Glomerular endothelial cell (primary cell): ENCODE measurements around the gene OR12D2. TPM values are rescaled to one million over a fixed set of nuclear protein-coding genes. Genes with fewer than 3 reads are reported as not detected.
"Not testable (repeated sequence)": the region's sequence is repeated elsewhere in the genome, so short reads cannot be mapped to it uniquely, and the experiment has no call there.

Experiments
- DNase-seq: peaks from one replicate; pipeline ENCODE4 v3.0.0-alpha.2; 2011; ENCODE audit warnings: low read depth, low spot score; ENCODE audit errors: extremely low read depth
- total RNA-seq: library from RNA; depleted of rRNA; stranded (reverse); fragments of >200 nt; gene quantifications from 2 replicates; pipeline ENCODE4 v1.2.3, GENCODE V29; 2015

Gene OR12D2, protein sequence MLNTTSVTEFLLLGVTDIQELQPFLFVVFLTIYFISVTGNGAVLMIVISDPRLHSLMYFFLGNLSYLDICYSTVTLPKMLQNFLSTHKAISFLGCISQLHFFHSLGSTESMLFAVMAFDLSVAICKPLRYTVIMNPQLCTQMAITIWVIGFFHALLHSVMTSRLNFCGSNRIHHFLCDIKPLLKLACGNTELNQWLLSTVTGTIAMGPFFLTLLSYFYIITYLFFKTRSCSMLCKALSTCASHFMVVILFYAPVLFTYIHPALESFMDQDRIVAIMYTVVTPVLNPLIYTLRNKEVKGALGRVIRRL
- total RNA-seq: not detected in 2 replicates

- DNase-seq: no peak
Observed at GRCh38 chr6:29395331-29395730, at the start of gene OR12D2. TSS of gene OR12D2 (plus strand) at chr6:29395631. CDS start at chr6:29396700, 1,069 bp downstream.

- not testable (repeated sequence) for DNase-seq
Observed at GRCh38 chr6:29349348-29349747, 46.1 kb upstream of the OR12D2 start.

GRCh38 chr6:29354980-29355379, 40.5 kb upstream of the OR12D2 start:
- DNase-seq: no peak

DNA sequence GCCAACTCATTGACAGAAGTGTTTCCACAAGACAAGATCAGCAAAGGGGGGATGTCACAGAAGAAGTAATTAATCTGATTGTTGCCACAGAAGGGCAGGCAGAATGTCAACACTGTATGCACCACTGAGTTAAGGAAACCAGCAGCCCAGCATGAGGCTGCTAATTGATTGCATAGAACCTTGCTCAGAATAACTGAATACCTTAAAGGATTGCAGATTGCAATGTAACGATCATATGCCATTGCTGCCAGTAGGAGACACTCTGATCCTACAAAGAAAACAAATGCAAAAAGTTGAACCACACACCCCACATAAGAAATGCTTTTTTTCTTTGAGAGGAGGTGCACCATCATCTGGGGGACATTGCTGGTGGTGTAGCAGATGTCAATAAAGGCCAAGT, 39.8 kb upstream of the OR12D2 start:
- DNase-seq: no peak

GRCh38 chr6:29368765-29369164, 26.7 kb upstream of the OR12D2 start, which contains the start of gene OR5V1:
TSS of gene OR5V1 (minus strand) at chr6:29368865. CDS start at chr6:29356195, 12,670 bp downstream.
- DNase-seq: no peak

DNA sequence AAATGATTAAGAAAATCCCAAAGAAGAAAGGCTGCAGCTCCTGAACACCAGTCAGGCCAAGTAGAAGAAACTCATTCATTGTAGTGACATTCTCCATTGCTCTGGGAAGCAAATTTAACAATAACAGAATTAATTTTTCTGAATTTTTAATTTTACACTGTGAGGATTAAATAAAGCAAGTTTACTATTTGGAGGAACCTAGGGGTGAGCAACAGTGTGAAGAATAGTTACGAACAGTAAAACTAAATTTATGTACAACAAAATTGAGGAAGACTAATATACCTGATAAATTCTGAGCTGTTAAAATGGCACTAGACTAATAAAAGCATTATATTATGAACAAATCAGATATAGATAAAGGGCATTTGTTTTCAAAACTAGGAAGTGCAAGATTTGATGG, 20.2 kb upstream of the OR12D2 start, which contains the start of gene OR12D3:
TSS of gene OR12D3 (minus strand) at position 101 of the 400 bp plus-strand sequence. CDS start at position 97, 4 bp downstream.
- no peak for DNase-seq

DNA sequence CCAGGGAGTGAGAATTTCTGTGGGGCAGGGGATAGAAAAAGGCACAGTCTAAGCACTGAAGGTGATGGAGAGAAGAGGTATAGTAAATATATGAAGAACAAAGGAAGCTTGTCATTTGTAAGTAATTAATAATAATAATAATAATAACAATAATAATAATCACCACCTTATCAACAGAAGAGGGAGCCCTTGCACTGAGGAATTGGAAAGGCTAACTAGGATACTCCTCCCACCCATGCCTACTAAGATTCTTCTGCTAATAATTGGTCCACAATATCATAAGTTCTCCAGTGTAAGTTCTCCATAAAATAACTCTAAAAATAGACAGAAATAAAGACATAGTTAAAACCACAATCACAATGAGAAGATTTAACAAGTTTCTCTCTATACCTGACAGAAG, 19.4 kb upstream of the OR12D2 start:
- no peak for DNase-seq

DNA sequence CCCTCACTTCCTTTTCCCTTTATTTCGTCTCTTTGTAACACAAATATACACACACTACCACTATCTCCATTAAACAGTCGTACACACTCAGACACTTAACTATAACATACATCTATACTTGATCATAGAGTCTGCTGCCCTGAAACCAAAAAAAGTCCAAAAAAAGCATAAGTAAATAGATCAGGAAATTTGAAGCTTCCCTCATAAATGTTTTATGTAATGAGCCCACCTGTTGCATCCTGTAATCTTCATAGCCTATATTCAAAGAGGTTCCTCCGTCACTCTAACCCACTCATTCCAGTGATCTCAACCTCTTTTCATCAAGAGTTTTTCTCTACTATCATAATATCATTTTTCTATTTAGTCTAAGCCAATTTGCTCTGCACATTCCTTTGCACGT, 6.9 kb upstream of the OR12D2 start:
- DNase-seq: no peak

DNA sequence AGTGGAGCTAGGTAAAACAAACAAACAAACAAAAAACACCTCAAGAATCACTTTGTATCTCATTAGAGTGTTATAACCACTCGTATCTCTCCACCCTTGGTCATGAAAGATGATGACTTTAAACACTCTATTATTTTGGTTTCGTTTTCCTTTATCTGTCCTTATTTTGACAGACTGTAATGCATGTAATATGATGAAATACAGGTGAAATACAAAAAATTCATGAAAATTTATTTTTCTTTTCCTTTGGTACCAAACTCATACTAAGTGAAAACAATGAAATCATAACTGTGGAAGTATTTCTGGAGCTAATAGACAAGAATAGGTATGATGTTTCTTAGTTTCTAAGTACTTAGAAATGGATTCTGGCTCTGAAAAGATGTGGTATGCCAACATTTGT, 4.1 kb downstream of the OR12D2 start:
- no peak for DNase-seq

DNA sequence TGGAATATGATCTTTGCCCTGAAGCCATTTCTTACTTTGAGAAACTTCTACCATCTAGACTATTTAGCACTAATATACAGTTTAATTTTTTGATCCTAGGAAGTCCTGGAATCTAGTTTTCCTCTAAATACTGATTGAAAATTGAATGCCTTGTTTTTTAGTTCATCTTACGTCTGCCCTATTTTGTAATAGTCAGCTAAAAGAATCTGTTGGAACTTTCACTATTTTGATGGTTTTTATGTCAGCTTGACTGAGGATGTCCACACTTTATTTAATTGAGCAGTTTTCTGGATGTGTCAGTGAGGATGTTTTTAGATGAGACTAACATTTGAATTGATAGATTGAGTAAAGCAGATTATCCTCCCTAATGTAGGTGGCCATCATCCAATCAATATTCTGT, 8.4 kb downstream of the OR12D2 start:
- DNase-seq: no peak

GRCh38 chr6:29414588-29414987, 19.2 kb downstream of the OR12D2 start, which contains the start of gene OR12D1:
TSS of gene OR12D1 (plus strand) at chr6:29414928.
- no peak for DNase-seq

DNA sequence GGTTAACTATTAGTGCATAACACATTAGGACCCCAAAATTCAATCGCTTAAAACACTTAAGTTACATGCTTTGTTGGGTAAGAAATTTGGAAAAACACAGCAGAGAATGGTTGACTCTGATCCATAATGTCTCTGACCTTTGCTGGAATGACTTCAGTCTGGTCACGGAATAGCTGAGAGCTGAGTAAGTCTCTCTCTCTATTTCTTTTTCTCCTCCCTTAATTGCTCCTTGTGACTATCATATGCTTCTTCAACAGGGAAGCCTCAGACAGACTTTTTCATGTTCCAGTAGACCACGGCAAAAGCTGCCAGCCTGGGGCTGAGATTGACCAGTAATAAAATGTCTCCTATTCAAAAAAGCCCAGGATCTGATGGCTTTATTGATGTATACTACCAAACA, 24.1 kb downstream of the OR12D2 start:
- no peak for DNase-seq

GRCh38 chr6:29424168-29424567, 28.7 kb downstream of the OR12D2 start:
- DNase-seq: no peak

DNA sequence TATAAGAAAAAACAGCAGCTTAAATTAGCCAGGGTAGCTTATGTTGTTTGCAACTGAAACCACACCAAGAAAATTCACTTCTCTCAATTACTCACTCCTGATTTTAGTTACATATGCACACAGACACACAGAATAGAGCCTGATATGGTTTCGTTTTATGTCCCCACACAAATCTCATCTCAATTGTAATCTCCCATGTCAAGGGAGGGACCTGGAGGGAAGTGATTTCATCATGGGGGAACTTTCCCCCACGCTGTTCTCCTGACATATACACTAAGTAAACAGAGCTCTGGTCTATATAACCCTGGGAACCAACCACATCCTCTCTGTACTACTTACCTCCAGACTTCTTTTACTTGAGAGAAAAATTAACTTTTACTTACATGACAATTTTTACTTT, 29.1 kb downstream of the OR12D2 start:
- DNase-seq: no peak

- no peak for DNase-seq
Observed at GRCh38 chr6:29425075-29425474, 29.6 kb downstream of the OR12D2 start.

GRCh38 chr6:29426654-29427053, 31.2 kb downstream of the OR12D2 start:
- no peak for DNase-seq

DNA sequence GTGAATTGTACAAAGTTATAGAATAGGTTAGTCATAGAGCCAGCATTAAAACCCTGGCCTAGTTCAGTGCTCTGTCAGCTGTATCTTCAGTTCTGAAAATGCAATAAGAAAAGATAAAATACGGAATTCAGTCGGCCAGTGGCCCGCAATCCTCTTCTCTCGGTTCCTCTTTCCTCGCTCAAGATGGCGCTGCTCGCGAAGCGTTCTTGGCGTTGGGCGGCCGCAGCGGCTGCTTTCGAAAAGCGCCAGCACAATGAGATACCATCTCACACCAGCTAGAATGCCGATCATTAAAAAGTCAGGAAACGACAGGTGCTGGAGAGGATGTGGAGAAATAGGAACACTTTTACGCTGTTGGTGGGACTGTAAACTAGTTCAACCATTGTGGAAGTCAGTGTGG, 41.3 kb downstream of the OR12D2 start:
- DNase-seq: not testable (repeated sequence)

GRCh38 chr6:29439006-29439405, 43.6 kb downstream of the OR12D2 start, which contains the start of gene OR10C1:
TSS of gene OR10C1 (plus strand) at chr6:29439306. CDS start at chr6:29440016, 710 bp downstream.
- no peak for DNase-seq

DNA sequence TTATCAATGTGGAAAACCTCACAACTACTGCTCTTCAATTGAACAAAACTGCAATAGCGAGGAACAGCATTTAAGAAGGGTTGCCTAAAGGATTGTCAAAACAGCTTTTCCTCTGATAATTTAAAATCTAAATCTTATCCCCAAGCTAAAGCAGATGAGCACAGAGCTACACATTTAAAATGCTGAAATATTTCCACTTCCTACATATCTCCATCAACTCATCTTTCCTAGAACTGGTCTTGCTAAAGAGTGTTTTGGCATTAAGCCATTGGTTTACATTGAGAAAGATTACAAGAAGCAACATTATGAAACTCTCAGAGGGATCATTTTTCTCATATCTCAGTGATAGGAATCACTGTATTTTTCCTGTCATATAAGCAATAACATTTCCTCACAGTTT, 47.3 kb downstream of the OR12D2 start:
- DNase-seq: no peak

DNA sequence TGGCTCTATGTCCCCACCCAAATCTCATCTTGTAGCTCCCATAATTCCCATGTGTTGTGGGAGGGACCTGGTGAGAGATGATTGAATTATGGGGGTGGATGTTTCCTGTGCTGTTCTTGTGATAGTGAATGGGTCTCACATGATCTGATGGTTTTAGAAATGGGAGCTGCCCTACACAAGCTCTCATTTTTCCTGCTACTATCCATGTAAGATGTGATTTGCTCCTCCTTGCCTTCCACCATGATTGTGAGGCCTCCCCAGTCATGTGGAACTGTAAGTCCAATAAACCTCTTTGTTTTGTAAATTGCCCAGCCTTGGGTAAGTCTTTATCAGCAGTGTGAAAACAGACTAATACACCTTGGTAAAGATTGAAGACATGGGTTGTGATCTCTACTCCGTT, 48.6 kb downstream of the OR12D2 start:
- not testable (repeated sequence) for DNase-seq
